HG02610 (cell line): Measurements from ENCODE around the gene PAM16.
"Not testable (repeated sequence)": the region's sequence is repeated elsewhere in the genome, so short reads cannot be mapped to it uniquely, and the experiment has no call there.

Experiments
- ATAC-seq: cut with Tn5 transposase; IDR thresholded peaks from one replicate; pipeline ENCODE4 v1.9.1; 2021; ENCODE audit warnings: mild to moderate bottlenecking, moderate library complexity; ENCODE audit not compliant: unreplicated experiment

Gene PAM16

DNA sequence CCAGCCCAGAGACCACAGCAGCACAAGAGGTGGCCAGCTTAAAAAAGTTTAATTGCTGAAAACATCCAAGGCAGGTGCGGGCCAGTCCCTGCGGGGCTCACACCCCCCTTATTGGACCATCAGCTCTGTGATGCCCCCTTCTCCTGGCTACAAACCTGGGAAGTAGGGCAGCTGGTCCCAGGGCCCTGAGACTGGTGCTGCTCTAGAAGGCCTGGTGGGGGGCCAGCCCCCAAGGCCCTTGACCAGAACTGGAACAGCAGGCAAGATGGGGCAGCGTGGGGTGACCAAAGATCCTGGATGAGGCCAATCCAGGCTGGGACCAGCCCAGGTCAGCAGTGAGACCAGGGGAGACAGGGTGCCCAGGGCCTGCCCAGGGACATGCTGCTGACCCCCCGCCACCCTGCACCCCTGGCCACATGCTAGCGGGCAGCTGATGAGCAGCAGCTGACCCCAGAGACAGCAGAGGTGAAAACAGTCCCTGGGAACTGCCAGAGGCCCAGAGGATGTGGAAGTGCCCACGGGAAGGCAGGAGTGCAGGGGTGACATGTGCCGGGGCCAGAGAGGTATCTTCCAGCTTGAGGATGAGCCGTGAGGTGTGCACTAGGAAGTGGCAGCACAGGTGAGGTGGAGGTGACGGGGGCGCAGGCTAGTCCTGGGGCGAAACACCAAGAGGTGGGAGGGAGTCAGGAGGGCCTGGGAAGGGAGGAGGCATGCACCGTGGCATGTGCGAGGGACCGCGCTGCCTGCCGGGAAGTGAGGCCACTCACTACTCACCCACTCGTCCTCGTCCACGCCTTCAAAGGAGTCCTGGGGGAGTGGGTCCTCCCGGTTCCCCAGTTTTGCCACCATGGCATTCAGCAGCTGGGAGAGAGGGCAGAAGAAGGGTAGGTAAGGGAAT, 3.6 kb upstream of the PAM16 start:
- no peak for ATAC-seq

GRCh38 chr16:4353675-4354074, 2.6 kb upstream of the PAM16 start:
- ATAC-seq: no peak

GRCh38 chr16:4352843-4353242, 1.7 kb upstream of the PAM16 start:
- no peak for ATAC-seq

DNA sequence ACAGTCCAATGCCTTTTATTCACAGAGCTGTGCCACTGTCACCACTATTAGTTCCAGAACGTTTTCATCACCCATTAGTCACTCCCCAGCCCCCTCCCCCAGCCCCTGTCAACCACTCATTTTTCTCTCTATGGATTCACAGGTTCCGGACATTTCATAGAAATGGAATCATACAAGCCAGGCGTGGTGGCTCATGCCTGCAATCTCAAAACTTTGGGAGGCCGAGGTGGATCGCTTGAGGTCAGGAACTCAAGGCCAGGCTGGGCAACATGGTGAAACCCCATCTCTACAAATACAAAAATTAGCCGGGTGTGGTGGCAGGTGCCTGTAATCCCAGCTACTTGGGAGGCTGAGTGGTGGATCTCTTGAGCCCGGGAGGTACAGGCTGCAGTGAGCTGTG, 759 bp upstream of the PAM16 start:
- no peak for ATAC-seq

DNA sequence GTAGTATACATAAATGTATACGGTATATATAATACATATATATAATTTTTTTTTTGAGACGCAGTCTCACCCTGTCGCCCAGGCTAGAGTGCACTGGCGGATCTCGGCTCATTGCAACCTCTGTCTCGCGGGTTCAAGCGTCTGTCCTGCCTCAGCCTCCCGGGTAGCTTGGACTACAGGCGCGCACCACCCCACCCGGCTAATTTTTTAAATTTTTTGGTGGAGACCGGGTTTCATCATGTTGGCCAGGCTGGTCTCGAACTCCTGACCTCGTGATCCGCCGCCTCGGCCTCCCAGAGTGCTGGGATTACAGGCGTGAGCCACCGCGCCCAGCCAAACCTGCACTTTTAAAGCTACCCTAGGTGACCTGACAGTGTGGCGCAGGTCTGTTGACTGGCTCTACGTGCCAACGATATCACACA, 745 bp downstream of the PAM16 start:
- ATAC-seq: no peak

GRCh38 chr16:4349332-4349731, 1.8 kb downstream of the PAM16 start:
- ATAC-seq: no peak

GRCh38 chr16:4347765-4348509, 3.2 kb downstream of the PAM16 start:
- ATAC-seq: no peak

DNA sequence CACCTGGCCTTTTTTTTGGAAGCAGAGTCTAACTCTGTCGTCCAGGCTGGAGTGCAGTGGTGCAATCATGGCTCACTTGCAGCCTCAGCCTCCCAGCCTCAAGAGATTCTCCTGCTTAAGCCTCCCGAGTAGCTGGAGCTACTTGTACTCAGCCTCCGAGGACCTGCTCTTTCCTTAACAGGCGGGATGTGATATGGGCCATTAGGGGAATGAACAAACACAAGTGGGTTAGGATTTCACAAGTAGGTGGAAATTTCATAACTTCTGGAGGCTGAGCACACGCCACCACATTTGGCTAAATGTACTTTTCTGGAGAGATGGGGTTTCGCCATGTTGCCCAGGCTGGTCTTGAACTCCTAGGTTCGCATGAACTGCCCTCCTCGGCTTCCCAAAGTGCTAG, 4.1 kb downstream of the PAM16 start:
- ATAC-seq: no peak

DNA sequence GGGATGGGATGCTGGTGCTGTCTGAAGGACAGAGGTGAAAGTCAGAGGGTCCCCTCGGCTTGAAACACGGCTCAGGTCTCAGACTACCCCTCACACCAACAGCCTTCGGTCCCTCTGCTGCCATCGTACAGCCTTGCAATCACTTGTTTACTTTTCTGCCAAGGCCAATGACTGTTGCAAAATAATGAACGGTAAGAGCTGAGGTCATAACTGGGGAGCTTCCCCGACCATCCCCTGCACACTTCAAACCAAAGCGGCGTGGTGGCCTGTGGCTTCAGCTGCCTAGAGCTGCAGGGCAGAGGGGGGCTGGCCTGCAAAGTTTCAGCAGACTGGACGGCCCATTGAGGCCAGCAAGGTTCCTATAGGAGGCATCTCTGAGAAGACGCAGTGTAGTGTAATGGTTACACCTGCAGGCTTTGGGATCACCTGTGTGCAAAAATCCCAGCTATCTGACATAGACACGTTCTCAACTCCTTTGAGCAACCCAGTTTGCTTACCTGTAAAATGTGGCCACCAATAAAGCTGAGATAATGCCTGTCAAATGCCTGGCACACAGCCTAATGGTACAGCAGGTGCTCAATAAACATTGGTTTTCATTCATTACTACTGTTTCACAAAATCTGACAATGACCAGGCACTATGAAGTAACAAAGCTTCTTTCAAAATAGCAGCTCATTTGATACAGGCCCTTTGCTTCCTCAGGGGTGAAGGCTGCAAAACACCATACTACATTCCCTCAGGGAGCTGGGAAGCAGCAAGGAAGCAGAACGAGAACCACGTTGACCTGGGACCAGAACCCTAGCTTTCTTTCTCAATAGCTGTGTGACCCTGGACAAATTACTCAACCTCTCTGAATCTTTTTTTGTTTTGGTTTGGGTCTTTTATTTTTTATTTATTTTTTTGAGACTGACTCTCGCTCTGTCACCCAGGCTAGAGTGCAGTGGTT, 5.0 kb downstream of the PAM16 start:
- no peak for ATAC-seq

DNA sequence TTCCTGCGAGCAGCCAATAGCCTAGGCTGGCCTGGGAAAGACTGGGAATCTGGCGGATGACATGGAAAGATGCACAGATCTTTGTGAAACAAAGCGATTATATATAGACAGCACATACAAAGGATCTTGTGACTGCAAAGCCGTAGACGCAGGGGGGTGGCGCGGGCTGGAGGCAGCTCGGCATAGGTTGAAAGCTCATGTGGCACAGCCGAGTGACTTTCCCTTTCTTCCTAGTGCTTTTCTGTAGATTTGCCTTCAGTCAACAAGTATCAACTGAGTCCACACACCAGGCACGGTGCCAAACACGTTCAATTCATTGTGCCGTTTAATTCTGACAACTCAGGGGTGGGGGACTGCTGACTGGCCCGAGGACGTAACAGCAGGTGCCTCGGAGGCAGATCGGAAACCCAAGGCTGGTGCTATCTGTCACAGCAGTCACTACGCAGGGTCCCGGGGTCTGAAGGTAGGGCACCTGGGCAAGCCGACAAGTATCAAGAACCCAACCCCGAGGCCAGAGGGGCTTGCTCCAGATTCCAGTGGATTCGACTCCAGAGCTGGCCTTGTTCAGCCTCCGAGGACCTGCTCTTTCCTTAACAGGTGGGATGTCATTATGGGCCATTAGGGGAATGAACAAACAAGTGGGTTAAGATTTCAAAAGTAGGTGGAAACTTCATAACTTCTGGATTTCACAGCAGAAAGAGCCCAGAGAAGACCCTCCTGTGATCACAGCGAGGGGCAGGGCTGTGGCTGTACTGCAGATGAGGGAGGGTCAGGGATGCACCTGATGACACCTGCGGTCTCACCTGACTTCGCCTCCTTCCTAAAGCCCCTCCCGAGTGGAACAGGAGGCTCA, 5.9 kb downstream of the PAM16 start:
- ATAC-seq: no peak

DNA sequence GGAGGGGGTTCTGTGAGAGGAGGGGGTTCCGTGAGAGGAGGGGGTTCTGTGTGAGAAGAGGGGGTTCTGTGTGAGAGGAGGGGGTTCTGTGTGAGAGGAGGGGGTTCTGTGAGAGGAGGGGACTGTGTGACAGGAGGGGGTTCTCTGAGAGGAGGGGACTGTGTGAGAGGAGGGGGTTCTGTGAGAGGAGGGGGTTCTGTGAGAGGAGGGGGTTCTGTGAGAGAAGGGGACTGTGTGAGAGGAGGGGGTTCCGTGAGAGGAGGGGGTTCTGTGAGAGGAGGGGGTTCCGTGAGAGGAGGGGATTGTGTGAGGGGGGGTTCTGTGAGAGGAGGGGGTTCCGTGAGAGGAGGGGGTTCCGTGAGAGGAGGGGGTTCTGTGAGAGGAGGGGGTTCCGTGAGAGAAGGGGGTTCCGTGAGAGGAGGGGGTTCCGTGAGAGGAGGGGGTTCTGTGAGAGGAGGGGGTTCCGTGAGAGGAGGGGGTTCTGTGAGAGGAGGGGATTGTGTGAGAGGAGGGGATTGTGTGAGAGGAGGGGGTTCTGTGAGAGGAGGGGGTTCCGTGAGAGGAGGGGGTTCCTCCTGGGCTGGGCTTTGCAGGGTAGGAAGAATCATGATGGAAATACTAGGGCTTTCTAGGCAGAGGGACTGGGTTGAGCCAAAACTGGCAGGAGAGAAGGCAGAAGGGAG, 6.7 kb downstream of the PAM16 start:
- ATAC-seq: not testable (repeated sequence)

DNA sequence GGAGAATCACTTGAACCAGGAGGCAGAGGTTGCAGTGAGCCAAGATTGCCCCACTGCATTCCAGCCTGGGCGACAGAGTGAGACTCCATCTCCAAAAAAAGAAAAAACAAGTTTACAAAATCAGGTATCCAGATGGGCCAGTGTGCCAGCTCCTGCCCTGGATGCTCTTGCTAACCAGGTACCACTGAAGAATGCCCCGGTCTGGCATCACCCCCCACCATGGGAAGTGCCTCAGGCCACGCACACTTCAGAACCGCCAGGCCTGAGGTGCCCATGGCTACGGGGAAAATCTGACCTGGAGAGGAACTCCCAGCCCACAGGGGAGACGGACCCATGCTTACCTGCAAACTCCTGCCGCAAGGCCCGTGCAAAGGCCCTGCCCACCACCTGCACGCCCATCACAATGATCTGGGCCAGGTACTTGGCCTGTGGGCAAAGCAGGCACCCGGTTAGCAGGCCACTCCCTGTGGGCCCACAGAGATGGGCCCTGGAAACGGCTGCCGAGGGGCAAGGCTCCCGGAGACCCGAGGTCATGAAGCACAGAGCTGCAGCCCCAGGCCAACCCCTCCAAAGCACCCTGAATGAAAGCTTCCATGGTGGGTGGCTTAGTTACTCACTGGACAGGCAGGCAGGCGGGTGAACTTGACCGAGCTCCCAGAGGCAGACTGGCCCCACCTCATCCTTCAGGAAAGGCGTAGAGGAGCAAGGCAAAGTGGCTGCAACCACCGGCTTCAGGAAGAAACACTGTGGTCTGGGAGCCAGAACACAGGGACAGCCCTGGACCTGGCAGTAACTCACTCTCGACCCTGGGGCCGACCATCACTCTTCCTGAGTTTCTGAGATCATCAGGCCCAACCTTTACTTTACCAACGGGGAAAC, 8.0 kb downstream of the PAM16 start:
- ATAC-seq: no peak

GRCh38 chr16:4341250-4341649, 9.9 kb downstream of the PAM16 start:
- ATAC-seq: no peak

- ATAC-seq: no peak
Observed at GRCh38 chr16:4340443-4340842, 10.7 kb downstream of the PAM16 start.

DNA sequence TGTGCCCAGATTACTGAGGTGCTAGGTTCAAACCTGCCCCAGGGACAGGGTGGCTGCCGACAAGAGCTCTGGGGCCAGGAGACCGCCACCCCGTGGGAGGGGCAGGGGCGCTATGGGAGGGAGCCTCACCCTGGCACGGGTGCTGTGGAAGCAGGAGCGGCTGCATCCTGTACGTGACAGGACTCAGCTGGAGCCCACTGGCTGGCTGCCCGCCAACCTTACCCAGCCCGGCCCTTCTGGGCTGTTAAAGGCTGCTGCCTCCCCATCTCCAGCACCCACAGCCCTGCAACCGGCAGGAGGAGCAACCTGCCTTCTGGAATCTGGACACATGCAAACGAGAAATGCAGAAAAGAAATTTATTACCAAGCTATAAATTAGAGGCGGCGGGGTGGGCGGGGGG, 11.2 kb downstream of the PAM16 start:
- ATAC-seq: no peak

DNA sequence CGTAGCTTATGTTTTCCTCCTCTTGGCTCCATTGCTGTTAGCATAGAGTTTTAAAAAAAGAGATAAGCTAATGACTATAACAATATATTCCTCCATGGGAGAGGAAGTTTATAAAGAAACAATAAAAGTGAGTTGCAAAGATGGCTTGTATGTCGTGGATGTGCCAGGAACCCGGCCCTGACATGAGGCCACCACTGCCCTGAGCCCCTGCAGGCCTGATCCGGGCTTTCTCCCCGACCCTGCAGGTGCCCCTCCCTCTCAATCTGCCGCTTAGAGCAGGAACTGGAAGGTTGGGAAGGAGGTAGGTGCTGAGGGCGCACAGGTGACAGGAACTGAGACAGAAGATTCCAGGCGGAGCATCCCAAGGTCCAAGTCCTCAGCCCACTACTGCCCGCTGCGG, 11.7 kb downstream of the PAM16 start:
- ATAC-seq: no peak

DNA sequence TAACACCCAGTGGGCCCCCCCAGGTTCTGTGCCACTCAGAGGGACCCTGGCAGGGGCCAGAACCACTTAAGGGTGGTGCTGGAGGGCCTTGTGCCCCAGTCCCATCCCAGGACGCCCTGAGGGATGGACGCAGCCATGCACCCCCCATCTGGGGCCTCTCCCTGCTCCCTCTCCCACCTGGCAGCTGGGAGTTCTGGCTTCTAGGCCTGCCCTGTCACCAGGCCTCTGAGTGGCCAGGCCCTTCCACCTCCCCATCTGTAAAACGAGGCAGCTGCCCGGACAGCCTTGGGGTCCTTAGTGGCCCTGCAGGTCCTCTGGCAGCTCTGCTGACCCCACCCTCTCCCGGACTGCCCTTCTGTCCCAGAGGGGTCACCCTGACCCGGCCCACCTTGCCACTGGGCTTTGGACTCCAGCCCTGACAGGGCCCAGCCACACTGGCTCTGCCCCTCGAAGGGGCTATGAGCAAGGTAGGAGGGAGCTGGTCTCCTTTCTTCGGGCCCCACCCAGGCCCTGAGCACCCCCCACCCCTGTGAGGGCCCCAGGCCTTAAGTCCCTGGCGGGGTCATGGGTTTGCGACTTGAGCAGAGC, 12.3 kb downstream of the PAM16 start:
- no peak for ATAC-seq

DNA sequence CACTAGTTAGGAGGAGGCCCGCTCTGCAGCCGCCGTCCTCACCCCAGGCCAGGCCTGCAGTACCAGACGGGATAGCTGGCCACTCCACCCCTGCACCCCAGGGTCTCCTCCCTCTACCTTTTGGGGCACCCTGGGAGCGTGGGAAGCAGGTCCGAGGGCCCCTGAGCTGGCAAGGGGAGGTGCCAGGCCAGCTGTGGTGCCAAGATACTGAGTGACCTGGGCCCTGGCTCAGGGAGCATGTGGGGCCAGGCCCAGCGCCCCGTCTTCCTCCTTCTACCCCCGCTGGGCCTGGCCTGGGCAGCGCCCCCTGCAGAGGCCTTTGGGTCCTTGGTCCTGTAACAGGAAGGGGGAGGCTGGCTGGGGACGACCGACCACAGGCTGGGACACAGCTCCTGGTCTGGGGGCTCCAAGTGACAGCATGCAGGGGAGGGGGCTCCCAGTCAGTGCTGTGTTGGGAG, 13.0 kb downstream of the PAM16 start:
- ATAC-seq: no peak
